AML-193 (cell line): Measurements from ENCODE around the gene CYP1B1.

Experiments
- DNase-seq, 2 experiments: peaks; one replicate each; lab custom pipeline; 2025; lab: John Stamatoyannopoulos, UW

The CYP1B1 gene

GRCh38 chr2:38074764-38075506, 1.0 kb downstream of the CYP1B1 start:
- DNase-seq, result no peak

GRCh38 chr2:38074058-38074763, 1.7 kb downstream of the CYP1B1 start:
- DNase-seq, result no peak

- DNase-seq, result no peak
Observed at GRCh38 chr2:38073211-38074057, 2.5 kb downstream of the CYP1B1 start.

GRCh38 chr2:38070438-38070837, 5.5 kb downstream of the CYP1B1 start:
- no peak for DNase-seq

- DNase-seq, result no peak
Observed at GRCh38 chr2:38068234-38068633, 7.7 kb downstream of the CYP1B1 start.

GRCh38 chr2:38066421-38067115, 9.4 kb downstream of the CYP1B1 start:
- DNase-seq, result no peak

- no peak for DNase-seq
Observed at GRCh38 chr2:38065502-38066135, 10.3 kb downstream of the CYP1B1 start.

GRCh38 chr2:38064801-38065501, 11.0 kb downstream of the CYP1B1 start:
- no peak for DNase-seq

GRCh38 chr2:38060236-38061018, 15.5 kb downstream of the CYP1B1 start:
- no peak for DNase-seq

GRCh38 chr2:38057651-38058410, 18.1 kb downstream of the CYP1B1 start:
- no peak for DNase-seq

- no peak for DNase-seq
Observed at GRCh38 chr2:38056216-38056615, 19.7 kb downstream of the CYP1B1 start.

GRCh38 chr2:38045811-38046210, 30.1 kb downstream of the CYP1B1 start:
- no peak for DNase-seq

- DNase-seq, result no peak
Observed at GRCh38 chr2:38039121-38039910, 36.6 kb downstream of the CYP1B1 start.

GRCh38 chr2:38038682-38039081, 37.3 kb downstream of the CYP1B1 start:
- DNase-seq, result no peak

- DNase-seq, result no peak
Observed at GRCh38 chr2:38037757-38038621, 38.0 kb downstream of the CYP1B1 start.

GRCh38 chr2:38037325-38037724, 38.6 kb downstream of the CYP1B1 start:
- DNase-seq, result no peak

GRCh38 chr2:38035968-38036367, 40.0 kb downstream of the CYP1B1 start:
- no peak for DNase-seq

GRCh38 chr2:38033646-38034045, 42.3 kb downstream of the CYP1B1 start:
- no peak for DNase-seq
